Sigmoid colon (tissue), 3 donors: Measurements from ENCODE around the gene DOK5.

Experiments
- CTCF ChIP-seq, 4 experiments: fragments of 450-650 bp in 3 of 4; fragments of 200-600 bp in 1 of 4; IDR thresholded peaks; one replicate each; pipeline ENCODE4 v1.5.1; 2016 to 2019; ENCODE audit warnings: antibody characterized with exemption in 4 of 4, mild to moderate bottlenecking in 3 of 4, moderate library complexity in 2 of 4
- POLR2A ChIP-seq, 2 donors: fragments of 450-650 bp; IDR thresholded peaks; one replicate each; pipeline ENCODE4 v1.6.1; 2016; ENCODE audit warnings: antibody characterized with exemption in 2 of 2, mild to moderate bottlenecking in 2 of 2, moderate library complexity in 2 of 2

- no peak for TF ChIP-seq CTCF (IDR thresholded peaks at IDR 0.05)
- no peak for TF ChIP-seq POLR2A (IDR thresholded peaks at IDR 0.05)
Observed at GRCh38 chr20:54654450-54654849, 179.1 kb downstream of the DOK5 start.
